Neural cell (in vitro differentiated cells): Measurements from ENCODE around the gene CELA2A.

Experiments
- CTCF ChIP-seq: fragments of 450-650 bp; IDR thresholded peaks from 2 replicates; pipeline ENCODE4 v1.5.1; 2014; ENCODE audit warnings: antibody characterized with exemption, mild to moderate bottlenecking, moderate library complexity; ENCODE audit not compliant: poor library complexity, severe bottlenecking
- EP300 ChIP-seq: fragments of 450-650 bp; conservative IDR thresholded peaks from 2 replicates; pipeline ENCODE4 v1.6.1; 2014; ENCODE audit warnings: antibody characterized with exemption, mild to moderate bottlenecking, moderate library complexity; ENCODE audit not compliant: poor library complexity, severe bottlenecking
- POLR2AphosphoS5 ChIP-seq: IDR thresholded peaks from 2 replicates; pipeline ENCODE4 v1.6.1; 2012
- RAD21 ChIP-seq: fragments of 450-650 bp; conservative IDR thresholded peaks from 2 replicates; pipeline ENCODE4 v1.6.1; 2014; ENCODE audit warnings: antibody characterized with exemption, mild to moderate bottlenecking, moderate library complexity
- SMC3 ChIP-seq: fragments of 450-650 bp; conservative IDR thresholded peaks from 2 replicates; pipeline ENCODE4 v1.6.1; 2014; ENCODE audit warnings: antibody characterized with exemption, mild to moderate bottlenecking, moderate library complexity; ENCODE audit not compliant: poor library complexity
- TAF1 ChIP-seq: IDR thresholded peaks from 2 replicates; pipeline ENCODE4 v1.6.1; 2012; ENCODE audit warnings: low read depth

DNA sequence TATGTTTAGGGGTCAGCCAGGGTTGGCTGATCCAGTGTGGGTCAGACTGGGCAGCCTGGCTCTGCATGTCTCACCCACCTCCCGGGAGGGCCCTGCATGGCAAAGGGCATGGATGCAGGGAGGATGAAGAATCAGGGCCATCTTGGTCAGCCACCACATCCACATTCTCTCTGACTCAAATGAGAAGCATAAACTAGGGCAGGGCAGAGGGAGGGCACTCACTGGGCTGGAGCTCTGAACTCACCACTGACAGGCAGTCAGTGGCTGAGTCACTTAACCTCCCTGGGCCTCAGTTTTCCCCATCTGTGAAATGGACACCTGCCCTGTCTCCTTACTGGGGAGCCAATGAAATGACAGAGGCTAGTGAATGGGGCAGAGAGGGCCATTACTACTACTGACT, 4.3 kb upstream of the CELA2A start:
- TF ChIP-seq SMC3 (no peak), POLR2AphosphoS5 (no peak), TAF1 (no peak), CTCF (no peak), EP300 (no peak), RAD21 (no peak)
